ENCODE results near the gene PPP1R3E. TPM values are rescaled to one million over a fixed set of nuclear protein-coding genes. Genes with fewer than 3 reads are reported as not detected.

The PPP1R3E gene
- polyA plus RNA-seq, 3 donors = 0.81 to 16.7 (median 0.88) TPM

DNA sequence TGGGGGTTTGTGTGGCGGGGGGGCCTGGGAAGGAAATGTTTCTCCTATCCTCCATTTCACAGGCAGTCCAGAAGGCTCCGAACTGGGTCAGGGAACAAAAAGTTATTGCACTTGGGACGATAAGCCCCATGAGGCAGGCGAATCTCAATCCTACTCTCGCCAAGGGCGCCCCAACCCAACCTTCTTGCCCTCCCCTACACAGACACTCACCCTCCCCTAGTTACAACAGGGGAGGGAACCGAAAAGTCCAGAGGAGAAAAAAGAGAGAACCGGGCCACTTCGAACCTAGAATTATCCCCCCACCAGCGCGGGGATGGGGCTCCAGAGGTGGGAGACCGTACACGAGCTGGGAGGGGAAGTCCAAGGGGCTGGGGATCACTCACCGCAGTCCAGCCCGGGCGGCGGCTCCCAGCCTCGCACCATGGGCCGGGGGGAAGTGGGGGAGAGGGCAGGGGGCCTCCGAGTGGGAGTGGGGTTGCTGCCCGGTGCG lies 17.1 kb downstream of the PPP1R3E start:
- WGBS (ENCODE audit: insufficient coverage) = 0% methylated on average over 4 of the region's 22 CpGs
- H3K27ac ChIP-seq (ENCODE audit: low read depth in 1 of 2, low read length in 2 of 2) = peak overlapping the region; percentile 42 to 91
- H3K4me2 ChIP-seq (replicated peaks; ENCODE audit: extremely low read depth, low read length, poor library complexity, severe bottlenecking) = peak overlapping the region; percentile 95
- peaks cover 36% of the 10 kb centered on the region for H3K79me2 ChIP-seq (ENCODE audit: insufficient read depth, low read length)
- peak overlapping the region; percentile 92 for H3K9ac ChIP-seq (ENCODE audit: insufficient read depth, low read length, poor library complexity, severe bottlenecking)
- peak overlapping the region; percentile 93 for H2AFZ ChIP-seq (ENCODE audit: insufficient read depth, low read depth, low read length, poor library complexity, severe bottlenecking)
- H3K4me3 ChIP-seq (replicated peaks in 1 of 3; ENCODE audit: low read depth in 2 of 3, low read length in 3 of 3) = peak overlapping the region; percentile 70 to 94 (median 89)
- DNase-seq = no peak
- no peaks in the 10 kb centered on the region for H3K27me3 ChIP-seq (ENCODE audit: control insufficient read depth in 2 of 2, insufficient read depth in 2 of 2, low read length in 2 of 2)
- no peaks in the 10 kb centered on the region for H3K9me3 ChIP-seq (replicated peaks in 1 of 2; ENCODE audit: control insufficient read depth in 1 of 2, insufficient read depth in 1 of 2, low read length in 2 of 2)
- Mint-ChIP-seq H3K4me1 (peaks cover 24% of the 10 kb centered on the region), H3K36me3 (peaks cover 0 to 6% of the 10 kb centered on the region in 2 donors), H3K27me3 (ENCODE audit: low read depth in 3 of 3) (peaks cover 0 to 2% (median 0%) of the 10 kb centered on the region in 3 donors), H3K4me3 (peak overlapping the region; percentile 98 to 99), H3K9me3 (no peaks in the 10 kb centered on the region), H3K27ac (peak overlapping the region; percentile 84 to 94 (median 91))
- H3K4me1 ChIP-seq (ENCODE audit: control insufficient read depth in 1 of 2, insufficient read depth in 2 of 2, low read length in 2 of 2) = peaks cover 18 to 25% of the 10 kb centered on the region in 2 donors
- peaks cover 3 to 7% of the 10 kb centered on the region in 2 donors for H3K36me3 ChIP-seq (replicated peaks in 1 of 2; ENCODE audit: control insufficient read depth in 1 of 2, insufficient read depth in 2 of 2, low read length in 2 of 2)
- TF ChIP-seq CTCF (IDR thresholded peaks at IDR 0.05) = no peak
- intact Hi-C loops (cut with micrococcal nuclease) = loop anchor here (1.0 to 10.0 kb wide), 5 partner anchors 15 to 191 kb away; partner anchors contain the start of genes PABPN1 (in 2 of the 2), ACIN1 (in 1 of the 2) and C14orf119 (in 1 of the 2)
- no peaks in the 10 kb centered on the region for H4K20me1 ChIP-seq (ENCODE audit: insufficient read depth, low read length)

- Histone ChIP-seq H3K9ac (ENCODE audit: insufficient read depth, low read length, poor library complexity, severe bottlenecking) (peak overlapping the region; percentile 92), H2AFZ (ENCODE audit: insufficient read depth, low read depth, low read length, poor library complexity, severe bottlenecking) (peak overlapping the region; percentile 93), H3K36me3 (replicated peaks in 1 of 2; ENCODE audit: control insufficient read depth in 1 of 2, insufficient read depth in 2 of 2, low read length in 2 of 2) (peaks cover 3 to 7% of the 10 kb centered on the region in 2 donors), H3K4me1 (ENCODE audit: control insufficient read depth in 1 of 2, insufficient read depth in 2 of 2, low read length in 2 of 2) (peaks cover 18 to 25% of the 10 kb centered on the region in 2 donors), H4K20me1 (ENCODE audit: insufficient read depth, low read length) (peaks cover 4% of the 10 kb centered on the region), H3K27ac (ENCODE audit: low read depth in 1 of 2, low read length in 2 of 2) (peak overlapping the region; percentile 42 to 91), H3K27me3 (ENCODE audit: control insufficient read depth in 2 of 2, insufficient read depth in 2 of 2, low read length in 2 of 2) (no peaks in the 10 kb centered on the region), H3K4me3 (replicated peaks in 1 of 3; ENCODE audit: low read depth in 2 of 3, low read length in 3 of 3) (peak overlapping the region; percentile 70 to 94 (median 89)), H3K9me3 (replicated peaks in 1 of 2; ENCODE audit: control insufficient read depth in 1 of 2, insufficient read depth in 1 of 2, low read length in 2 of 2) (no peaks in the 10 kb centered on the region), H3K79me2 (ENCODE audit: insufficient read depth, low read length) (peaks cover 36% of the 10 kb centered on the region), H3K4me2 (replicated peaks; ENCODE audit: extremely low read depth, low read length, poor library complexity, severe bottlenecking) (peak overlapping the region; percentile 95)
- Mint-ChIP-seq H3K9me3 (no peaks in the 10 kb centered on the region), H3K27ac (peak overlapping the region; percentile 84 to 94 (median 91)), H3K27me3 (ENCODE audit: low read depth in 3 of 3) (peaks cover 0 to 2% (median 0%) of the 10 kb centered on the region in 3 donors), H3K36me3 (peaks cover 0 to 3% of the 10 kb centered on the region in 2 donors), H3K4me3 (peak overlapping the region; percentile 98 to 99), H3K4me1 (peaks cover 24% of the 10 kb centered on the region)
- WGBS (ENCODE audit: insufficient coverage) = 0% methylated on average over 1 of the region's 9 CpGs
- DNase-seq = peak in 2 of 3 donors; percentile 19 to 46
- no peak for TF ChIP-seq CTCF (IDR thresholded peaks at IDR 0.05)
- intact Hi-C loops (cut with micrococcal nuclease) = loop anchor here (5.0 to 10.0 kb wide), 2 partner anchors 37 to 190 kb away; partner anchors contain the start of genes ACIN1 (in 1 of the 2), C14orf119 (in 1 of the 2) and PABPN1 (in 1 of the 2)
Measured at GRCh38 chr14:23284654-23285529, 17.8 kb downstream of the PPP1R3E start.

Measured in CD14-positive monocyte (primary cell).